GM19351 (cell line): ENCODE measurements around the gene IL4R.
"Not testable (repeated sequence)": the region's sequence is repeated elsewhere in the genome, so short reads cannot be mapped to it uniquely, and the experiment has no call there.

Experiments used
- ATAC-seq: cut with Tn5 transposase; IDR thresholded peaks from one replicate; pipeline ENCODE4 v1.9.1; 2021; ENCODE audit warnings: mild to moderate bottlenecking, moderate library complexity; ENCODE audit not compliant: unreplicated experiment

Gene IL4R

DNA sequence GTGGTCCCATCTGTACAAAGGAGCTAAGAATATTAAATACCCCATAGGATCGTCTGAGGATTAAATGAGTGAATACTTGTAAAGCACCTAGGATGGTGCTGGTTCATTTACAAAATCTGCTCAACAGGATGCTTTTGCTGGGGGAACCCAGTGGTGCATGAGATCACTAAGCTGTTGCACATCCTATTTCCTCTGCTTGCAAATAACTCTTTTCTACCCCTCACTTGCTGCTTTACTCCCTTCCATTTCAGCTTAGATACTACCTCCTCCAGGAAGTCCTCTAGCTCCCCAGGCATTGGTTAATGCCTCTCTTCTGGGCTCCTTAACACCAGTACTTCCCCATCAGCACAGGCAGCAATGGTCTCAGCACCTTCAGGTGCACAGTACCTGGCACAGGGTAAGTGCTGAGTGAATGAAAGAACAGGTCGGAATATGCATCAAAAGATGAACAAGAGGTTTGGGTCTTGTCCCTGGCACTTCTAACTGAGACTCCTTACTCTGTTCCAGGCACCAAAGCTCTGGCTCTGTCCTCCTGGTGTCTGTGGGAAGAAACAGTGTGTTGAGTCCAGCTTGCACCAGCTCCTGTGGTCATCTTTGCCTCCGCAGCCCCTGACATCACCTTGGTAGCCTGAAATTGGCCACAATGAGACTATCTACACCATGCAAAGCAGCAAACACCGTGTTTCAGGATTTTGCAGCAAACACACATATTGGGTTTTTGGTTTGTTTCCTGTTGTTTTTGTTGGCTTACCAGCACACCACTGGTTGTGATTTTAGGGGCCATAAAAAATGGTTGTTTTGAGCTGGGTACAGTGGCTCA is 64.1 kb downstream of the IL4R start:
- ATAC-seq: no peak

GRCh38 chr16:27378871-27379481 is 65.2 kb downstream of the IL4R start:
- no peak for ATAC-seq

DNA sequence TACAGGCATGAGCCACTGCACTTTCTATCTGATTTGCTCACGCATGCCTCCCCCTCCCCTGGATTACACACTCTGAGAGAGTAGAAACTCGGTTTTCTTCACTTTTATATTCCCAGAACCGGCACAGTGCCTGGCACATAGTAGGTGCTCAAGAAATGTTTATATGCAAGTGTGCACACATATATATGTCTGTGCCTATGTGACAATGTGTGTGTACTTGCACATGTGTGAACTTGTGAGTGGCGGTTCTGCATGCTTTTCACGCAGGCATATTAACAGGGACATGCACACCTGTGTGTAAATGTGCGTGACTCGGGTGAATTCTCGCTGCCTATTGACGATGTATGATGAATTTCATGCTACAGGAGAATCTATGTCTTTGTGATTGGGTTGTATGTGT is 66.1 kb downstream of the IL4R start:
- ATAC-seq: no peak

DNA sequence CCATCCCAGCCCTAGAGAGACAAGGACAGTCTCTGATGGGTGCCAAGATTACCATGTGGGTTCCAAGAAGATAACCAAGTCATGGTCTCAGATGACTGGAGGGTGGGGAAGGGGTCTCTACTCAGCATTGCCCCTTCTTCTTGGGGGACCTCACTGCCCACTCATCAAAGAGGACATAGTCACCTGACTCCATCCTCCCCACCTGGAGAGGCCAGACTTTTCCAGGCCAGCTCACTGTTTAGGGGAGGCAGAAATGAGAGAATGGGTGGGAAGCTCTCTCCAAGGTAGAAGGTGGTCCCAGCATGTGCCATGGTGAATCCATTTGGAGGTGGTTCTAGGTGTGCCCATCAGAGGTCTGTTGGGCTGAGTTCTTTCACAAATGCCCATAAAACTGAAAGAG is 67.5 kb downstream of the IL4R start:
- no peak for ATAC-seq

DNA sequence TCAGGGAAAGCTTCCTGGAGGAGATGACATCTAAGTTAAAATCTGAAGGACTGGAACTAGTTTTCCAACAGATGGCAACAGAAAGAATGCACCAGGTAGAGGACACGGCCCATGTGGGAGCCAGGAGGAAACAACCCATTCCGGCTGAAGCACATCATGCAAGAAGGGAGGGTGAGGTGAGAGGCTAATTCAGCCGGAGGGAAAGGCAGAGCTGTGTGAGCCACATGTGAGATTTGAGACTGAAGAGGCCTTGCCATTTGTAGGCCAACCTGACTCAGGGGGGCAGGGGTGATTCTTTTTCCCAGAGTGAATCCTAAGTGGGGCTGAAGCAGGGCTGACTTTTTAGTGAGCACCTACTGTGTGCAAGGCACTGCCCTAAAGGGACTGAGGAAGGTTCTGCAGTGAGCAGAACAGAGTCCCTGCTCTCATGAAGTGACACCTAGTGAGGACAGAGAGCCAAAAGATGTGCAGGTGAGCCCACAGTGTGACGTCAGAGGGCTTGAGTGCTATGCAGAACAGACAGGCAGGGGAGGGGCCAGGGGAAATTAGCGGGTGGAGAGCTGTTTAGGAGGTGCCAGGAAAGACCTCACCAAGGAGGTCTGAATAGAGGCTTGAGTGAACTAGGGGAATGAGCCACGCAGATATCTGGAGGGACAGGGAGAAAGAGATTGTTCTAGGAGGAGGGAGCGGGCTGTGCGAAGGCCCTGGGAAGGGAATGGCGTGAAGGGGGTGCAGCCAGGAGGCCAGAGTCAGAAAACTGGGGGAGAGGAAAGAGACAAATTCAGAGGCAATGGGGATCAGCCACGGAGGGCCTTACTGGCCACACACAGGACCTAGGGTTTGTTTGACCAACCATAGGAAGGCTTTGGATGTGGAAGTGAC is 68.4 kb downstream of the IL4R start:
- ATAC-seq: no peak

GRCh38 chr16:27383556-27384243 is 69.9 kb downstream of the IL4R start:
- ATAC-seq: no peak

DNA sequence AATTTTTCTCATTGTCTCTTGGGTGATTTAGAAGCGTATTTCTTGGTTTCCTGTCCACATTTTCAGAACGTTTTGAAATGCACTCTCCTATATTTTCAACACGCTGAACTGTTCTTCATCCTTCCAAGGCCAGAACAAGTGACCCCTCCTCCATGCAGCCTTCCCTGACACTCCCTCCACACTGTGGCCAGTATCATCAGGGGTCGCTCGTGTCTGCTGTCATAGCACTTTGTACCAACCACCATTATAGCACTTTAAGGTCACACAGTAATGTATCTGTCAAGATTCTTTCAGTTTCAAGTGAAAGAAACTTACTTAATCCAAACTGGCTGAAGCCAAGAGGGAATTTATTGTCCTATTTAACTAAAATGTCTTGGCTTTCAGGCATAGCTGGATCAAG is 70.7 kb downstream of the IL4R start:
- ATAC-seq: no peak

- ATAC-seq: no peak
Measured at GRCh38 chr16:27385398-27385797, 71.6 kb downstream of the IL4R start.

DNA sequence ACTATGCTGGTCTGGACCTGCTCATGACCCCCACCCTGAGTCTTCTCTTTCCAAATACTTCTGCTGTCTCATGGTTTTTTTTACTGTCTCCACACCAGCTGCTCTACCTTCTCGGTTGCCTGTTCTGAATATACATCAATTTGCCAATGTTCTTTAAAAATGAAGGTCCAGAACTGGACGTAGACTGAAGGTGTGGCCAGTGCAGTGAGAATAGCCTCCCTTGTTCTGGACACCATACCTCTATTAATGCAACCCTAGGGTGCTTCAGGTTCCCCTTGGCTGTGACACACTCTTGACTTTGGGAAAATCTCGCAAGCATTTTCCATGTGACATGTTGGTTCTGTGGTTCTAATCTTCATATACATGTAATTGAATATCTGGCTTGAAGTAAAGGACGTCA is 72.9 kb downstream of the IL4R start:
- ATAC-seq: no peak

DNA sequence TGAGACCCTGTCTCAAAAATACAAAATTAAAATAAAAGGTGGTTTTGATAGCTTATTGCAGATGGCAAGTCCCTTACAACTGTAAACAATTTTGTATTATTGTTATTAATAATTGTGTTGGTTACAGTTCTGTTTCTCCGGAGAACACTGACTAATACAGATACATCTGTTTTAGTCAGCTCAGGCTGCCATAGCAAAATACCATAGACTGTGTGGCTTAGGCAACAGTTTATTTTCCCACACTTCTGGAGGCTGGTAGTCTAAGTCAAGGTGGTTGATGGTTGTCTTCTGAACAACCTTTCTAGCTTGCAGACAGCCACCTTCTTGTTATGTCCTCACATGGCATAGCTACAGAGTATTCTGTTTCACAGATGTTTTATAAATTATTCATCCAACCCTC is 74.0 kb downstream of the IL4R start:
- ATAC-seq: peak; percentile 85

- peak; percentile 56 for ATAC-seq
Measured at GRCh38 chr16:27389272-27389961, 75.6 kb downstream of the IL4R start.

GRCh38 chr16:27390151-27390550 is 76.4 kb downstream of the IL4R start:
- ATAC-seq: no peak

DNA sequence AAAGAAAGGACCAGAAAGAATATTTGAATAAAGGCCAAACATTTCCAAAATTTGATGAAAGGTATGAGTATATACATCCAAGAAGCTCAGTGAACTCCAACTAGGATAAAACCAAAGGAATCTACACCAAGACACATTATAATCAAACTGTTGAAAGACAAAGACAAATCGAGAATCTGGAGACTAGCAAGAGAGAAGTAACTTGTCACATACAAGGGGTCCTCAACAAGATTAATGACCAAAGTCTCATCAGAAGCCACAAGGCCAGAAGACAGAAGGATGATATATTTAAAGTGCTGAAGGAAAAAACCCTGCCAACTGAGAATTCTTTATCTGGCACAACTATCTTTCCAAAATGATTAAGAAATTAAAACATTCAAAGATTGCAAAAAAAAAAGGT is 78.9 kb downstream of the IL4R start:
- no peak for ATAC-seq

GRCh38 chr16:27394516-27394915 is 80.7 kb downstream of the IL4R start:
- ATAC-seq: no peak

- ATAC-seq: not testable (repeated sequence)
Measured at GRCh38 chr16:27398341-27398893, 84.6 kb downstream of the IL4R start.

DNA sequence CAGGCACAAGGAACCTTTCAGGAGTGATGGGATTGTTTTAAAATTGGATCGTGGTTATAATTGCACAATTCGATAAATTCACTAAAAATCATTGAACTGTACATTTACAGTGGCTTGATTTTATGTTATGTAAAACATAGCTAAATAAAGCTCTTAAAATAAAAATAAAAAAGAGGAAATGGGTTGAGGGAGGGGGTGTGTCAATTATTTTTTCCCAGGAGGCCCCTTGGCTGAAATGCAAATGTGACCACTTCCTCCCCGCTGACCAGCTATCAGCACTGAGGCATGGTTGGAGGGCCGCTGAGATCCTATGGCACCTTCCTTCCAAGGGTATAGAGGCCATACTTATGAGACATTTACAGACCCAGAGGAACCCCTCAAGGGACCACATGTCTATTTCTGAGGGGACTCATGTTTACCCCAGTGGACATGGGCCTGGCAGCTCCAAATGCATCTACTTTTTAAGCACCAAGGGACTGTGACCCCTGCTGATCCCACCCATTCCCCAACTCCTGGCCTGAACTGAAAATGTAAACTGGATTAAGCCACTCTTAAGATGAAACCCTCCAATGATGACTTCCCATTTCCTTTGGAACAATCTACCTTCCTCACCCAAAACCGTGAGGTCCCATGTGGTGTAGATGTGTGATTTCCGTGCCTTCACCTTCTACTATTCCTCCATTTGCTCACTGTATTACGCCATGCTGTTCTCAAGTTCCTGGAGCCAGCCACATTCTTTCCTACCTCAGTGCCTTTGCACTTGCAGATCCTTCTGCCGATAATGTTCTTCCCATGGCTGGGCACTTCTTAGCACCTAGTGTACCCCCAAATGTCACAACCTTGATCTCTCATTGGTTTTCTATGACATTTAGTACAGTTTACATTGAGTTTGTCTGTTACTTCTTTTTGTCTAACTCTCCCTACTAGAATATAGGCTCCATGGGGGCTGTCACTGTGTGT is 85.4 kb downstream of the IL4R start:
- ATAC-seq: peak; percentile 28

GRCh38 chr16:27399969-27400368 is 86.2 kb downstream of the IL4R start:
- ATAC-seq: no peak

GRCh38 chr16:27400751-27401620 is 87.2 kb downstream of the IL4R start:
- ATAC-seq: no peak
